HEK293T (cell line): ENCODE results near the gene CHCT1.

Experiments
- ARNT ChIP-seq: fragments of 450-650 bp; IDR thresholded peaks from 2 replicates; pipeline ENCODE4 v1.6.1; 2017; ENCODE audit warnings: mild to moderate bottlenecking
- BHLHE40 ChIP-seq: fragments of 450-650 bp; IDR thresholded peaks from 2 replicates; pipeline ENCODE4 v1.6.1; 2016; ENCODE audit warnings: mild to moderate bottlenecking, moderate library complexity, borderline replicate concordance
- ELF4 ChIP-seq: fragments of 450-650 bp; IDR thresholded peaks from 2 replicates; pipeline ENCODE4 v1.6.1; 2017; ENCODE audit warnings: antibody characterized with exemption
- FOXM1 ChIP-seq: fragments of 450-650 bp; IDR thresholded peaks from 2 replicates; pipeline ENCODE4 v1.6.1; 2017; ENCODE audit warnings: mild to moderate bottlenecking, borderline replicate concordance
- HDGF ChIP-seq: fragments of 450-650 bp; IDR thresholded peaks from 2 replicates; pipeline ENCODE4 v1.6.1; 2017; ENCODE audit warnings: antibody characterized with exemption, borderline replicate concordance
- SUZ12 ChIP-seq: fragments of 450-650 bp; IDR thresholded peaks from 2 replicates; pipeline ENCODE4 v1.6.1; 2016; ENCODE audit warnings: mild to moderate bottlenecking

DNA sequence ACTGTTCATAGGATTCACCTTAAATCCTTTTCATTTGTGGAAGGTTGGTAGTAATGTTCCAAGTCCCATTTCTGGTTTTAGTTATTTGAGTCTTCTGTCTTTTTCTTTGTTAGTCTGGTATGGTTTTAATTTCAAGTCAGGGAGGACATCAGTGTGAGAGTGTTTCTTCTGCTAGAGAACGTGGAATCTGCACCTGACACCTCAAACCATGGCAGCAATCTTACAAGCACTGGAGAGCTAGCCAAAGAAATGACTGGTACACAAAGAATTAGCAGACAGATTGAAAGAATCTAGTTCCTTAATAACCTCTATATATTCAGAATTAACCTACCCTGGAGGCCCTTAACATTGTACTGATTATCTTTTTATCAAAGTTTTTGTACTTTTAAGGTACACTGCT is 50.2 kb downstream of the CHCT1 start:
- TF ChIP-seq FOXM1, result no peak
- TF ChIP-seq BHLHE40, result no peak
- TF ChIP-seq ARNT, result no peak
- no peak for TF ChIP-seq SUZ12
- TF ChIP-seq HDGF, result no peak
- TF ChIP-seq ELF4, result no peak
